Femur (tissue), 1 donor: ENCODE data around the gene NUAK1.
A peak's percentile ranks its signal among the peaks of the same experiment; 100 is the strongest.

Experiments
- DNase-seq: peaks from one replicate; pipeline ENCODE4 v3.0.0-alpha.2; 2017

NUAK1 gene

DNA sequence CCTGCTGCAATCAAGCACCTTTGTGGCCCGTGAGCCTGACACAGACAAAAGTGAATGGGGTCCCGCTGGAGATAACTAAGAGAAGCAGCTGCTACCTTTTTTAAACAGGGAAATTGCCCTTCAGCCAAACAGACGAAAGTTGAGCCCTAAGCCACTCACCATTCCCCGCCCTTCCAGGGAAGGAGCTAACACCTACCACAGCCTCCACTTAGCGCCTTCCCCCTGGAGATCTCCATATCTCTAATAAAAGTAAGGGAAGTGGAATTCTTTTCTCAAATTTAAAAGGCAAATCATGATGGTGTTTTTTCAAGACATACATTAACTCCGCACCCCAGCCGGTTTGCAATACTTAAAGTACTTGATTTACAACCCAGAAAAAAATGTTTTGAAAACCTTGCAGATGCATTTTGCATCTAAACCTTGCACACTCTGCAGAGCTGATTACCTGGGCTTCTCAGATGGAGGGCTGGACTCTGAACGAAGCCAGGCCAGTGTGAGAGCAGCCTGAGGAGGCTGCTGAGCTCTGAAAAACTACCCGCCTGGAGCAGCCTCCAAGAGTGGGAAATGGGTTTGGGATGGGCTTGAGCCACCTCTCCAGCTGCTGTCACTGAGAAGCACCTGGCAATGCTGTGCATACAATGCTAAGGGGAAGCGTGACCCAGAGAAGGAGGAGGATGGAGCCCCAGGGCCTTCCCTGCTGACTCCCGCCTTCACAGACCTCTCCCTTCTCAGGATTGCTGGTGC lies 10.0 kb downstream of the NUAK1 start:
- no peak for DNase-seq

DNA sequence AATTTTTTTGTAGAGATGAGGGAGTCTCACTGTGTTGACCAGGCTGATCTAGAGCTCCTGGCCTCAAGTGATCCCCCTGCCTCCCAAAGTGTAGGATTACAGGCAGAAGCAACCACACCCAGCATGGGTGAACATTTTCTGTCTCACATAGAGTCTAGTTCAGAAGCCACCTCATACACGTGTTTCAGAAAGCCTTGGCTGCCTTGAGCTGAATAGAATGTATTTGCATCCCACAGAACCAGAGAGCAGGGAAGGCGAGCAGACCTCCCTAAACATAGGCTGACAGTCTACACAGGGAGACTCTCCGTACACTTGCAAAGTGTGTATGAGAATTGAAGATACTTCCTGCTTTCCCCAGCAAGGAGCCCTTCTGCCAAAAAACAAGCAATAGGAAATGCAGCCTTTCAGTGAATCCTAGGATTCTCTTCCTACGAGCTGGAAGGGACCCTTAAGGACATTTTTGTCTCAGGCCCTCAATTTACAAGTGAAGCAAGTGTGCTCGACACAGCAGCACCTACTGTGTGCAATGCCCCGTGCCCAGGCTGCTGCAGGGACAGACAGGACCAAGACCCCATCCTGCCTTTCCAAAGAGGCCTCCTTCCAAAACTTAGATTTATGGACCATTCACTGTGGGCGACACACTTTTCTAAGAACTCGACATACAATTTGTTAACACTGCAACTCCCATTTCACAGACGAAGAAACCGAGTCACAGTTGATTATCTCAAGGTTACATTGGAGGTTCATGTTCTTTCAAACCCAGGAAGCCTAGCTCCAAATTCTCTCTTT lies 11.2 kb downstream of the NUAK1 start:
- DNase-seq = no peak

DNA sequence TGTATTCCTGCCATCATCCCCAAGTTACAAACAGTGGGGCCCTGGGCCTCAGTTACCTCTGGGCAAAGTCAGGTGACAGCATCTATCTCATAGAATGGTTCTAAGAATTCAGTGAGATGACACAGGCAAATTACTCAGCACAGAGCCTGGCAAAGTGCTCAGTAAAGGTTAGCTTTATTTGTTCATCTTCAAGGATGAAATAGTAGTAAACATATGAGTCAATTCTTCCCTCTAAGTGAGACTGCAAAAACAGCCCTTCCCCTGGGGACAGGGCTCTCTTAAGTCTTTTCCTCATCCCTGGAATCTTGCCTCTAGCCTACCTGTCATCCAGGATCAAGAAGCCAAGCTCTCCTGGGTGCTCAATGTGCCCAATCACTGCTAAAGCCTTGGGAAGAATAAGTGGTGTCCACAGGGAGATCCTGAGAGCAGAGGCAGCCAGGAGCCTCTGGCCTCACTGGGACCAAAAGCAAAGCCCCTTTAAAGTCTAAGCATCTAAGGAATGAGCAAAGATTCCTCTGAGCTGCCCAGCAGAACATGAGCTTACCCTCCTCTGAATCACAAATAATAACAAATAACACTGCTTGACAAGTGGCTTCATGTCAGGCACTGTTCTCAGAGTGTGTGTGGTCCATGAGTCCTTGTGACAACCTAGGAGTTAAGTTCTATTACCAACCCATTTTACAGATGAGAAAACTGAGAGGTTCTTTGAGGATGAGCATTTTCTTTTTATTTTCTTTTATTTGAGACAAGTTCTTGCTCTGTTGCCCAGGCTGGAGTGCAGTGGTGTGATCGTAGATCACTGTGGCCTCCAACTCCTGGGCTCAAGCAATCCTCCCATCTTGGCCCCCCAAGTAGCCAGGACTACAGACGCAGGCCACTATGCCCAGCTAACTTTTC lies 12.1 kb downstream of the NUAK1 start:
- DNase-seq = no peak

GRCh38 chr12:106125351-106126095 lies 13.2 kb downstream of the NUAK1 start:
- no peak for DNase-seq

DNA sequence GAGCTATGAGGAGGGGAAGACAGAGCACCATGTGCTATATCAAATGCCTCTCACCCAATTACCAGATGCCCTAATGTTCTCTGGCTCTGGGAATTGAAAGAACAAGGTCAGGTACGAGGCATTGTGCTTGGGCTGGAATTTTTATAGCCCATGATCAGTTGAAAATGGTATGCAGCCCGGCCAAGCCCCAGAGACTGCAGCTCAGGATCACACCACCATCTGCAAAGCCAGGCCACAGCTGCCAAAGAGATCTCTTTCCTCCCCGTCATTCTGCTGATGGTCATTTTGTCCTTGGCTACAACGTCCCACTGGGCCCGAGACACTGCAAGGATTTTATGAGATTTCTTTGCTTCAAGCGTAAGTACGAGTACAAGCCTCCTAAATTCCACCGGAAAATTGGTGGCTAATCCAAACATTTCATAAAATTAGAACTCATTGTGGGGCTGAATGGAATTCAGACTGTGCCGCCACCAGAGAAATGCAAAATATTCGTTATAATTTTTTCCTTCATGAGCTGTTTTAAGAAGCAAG lies 15.1 kb downstream of the NUAK1 start:
- DNase-seq = peak; percentile 71

DNA sequence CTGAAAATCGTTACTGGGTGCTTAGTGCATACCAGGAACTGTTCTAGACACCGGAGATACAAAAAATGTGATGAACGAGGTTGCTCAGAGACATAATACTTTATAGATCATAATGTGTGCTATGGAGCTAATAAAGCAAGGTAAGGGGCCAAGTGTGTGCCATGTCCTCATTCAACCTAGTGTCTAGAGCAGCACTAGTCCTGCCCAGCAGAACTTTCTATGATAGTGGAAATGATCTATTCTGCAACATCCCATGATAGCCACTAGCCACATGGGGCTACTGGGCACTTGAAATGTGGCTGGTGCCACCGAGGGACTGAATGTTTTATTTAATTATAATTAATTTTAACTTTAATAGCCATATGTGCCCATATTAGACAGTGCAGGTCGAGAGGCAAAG lies 15.6 kb downstream of the NUAK1 start:
- DNase-seq = no peak

- DNase-seq = no peak
These were observed 16.8 kb downstream of the NUAK1 start for GRCh38 chr12:106122004-106122403.

- DNase-seq = no peak
These were observed 18.1 kb downstream of the NUAK1 start for GRCh38 chr12:106120519-106121105.

GRCh38 chr12:106119301-106119700 lies 19.5 kb downstream of the NUAK1 start:
- DNase-seq = no peak

DNA sequence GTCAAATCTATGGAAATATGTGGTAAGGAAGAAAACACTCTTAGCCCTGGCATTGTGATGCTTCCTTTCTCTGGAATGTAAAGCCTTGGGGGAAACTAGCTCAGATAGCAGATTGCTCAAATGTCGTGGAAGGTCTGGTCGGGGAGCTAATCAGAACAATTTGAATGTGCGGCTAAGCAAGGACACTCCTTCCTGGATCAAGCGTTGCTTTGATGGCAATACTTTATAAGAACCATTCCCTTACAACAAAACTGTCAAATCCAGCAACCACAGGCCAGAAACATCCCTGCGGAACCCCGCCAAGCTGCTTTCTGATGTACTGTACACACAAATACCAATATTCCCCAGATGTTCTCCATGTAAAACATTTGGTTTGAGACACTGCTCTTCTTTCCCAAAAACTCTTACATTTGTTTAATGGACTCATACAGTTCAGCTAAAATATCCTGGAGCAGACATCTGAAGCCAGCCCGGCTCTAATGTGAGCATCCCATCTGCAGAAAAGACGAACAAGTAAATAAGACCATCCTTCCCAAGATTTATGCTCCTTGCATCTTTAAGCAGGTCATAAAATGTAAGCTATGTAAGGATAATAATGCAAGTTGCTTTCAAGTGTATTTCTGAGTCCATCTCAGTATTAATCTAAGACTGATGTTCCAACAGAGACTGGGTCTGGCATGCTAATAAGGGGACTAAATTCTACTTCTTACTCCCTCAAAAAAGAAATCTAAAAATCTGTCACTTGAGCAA lies 20.2 kb downstream of the NUAK1 start:
- DNase-seq = peak; percentile 72

DNA sequence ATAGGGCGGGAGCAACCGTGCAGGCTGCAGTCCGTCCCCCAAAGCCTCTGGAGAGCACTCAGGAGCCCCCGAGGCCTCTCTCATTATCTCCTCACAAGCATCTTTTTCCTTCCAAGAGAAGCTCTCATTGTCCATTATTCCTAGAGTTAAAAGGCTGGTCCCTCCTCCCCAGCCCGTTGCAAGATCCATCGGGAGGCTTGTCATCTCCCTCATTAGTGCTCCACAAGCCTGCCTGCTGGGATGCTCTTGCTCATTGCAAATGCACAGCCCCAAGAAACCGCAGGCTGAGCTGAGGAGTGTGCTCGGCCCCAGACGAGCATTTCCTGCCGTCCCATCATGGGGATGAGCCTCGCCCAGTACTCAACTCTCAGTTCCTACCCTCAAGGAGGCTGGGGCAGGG lies 23.3 kb downstream of the NUAK1 start:
- DNase-seq = no peak

DNA sequence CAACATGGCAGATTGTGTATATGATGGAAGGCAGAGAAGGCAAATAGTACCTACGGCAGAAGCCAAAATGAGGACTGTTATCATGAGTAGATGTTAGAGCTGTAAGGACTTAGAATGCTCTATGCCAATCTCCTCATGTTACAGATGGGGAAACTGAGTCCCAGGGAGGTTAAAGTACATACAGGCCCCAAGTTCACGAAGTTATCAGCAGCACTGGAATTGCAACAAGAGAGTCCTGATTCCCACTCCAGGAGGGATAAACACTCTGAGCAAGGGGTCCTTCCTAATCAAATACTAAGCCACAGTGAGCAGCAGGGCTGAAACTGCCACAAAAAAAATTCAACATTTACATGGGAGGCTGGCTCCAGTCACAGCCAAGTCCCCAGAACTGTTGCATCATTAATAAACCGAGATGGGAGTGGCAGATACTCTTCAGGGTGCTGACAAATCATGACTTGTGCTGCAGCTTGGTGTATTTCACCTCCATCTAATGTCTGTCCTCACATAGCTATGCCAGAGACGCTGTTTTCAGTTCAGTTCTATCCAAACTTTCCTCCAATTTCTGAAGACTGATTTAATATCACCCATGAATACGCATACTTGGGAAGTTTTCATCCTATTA lies 24.2 kb downstream of the NUAK1 start:
- no peak for DNase-seq

DNA sequence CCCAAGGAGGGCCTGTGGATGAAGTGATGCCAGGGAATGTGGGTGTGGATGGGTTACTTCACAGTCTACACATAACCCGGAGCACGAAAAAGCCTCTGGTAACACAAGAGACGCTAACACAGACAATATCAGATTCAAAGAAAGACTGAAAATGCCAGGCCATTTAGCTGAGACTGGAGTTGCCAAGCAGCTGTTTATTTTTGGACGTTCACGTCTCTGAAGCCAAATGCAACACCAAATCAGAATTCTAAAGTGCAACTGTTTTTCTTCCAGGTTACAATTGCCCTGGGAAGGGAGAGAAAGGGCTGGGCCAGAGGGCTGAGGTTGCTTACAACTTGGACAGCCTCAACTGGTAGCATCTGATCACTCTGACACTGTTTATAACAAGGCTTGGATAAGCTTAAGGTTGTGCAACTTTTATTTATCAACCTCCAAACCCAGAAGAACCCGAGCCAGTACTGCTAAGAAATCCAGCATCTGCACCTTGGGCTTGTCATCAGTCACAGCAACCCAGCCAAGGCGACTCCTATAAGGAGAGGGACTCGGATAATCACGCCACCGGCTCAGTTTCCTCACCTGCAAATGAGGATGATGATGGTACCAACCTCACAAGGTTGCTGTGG lies 24.8 kb downstream of the NUAK1 start:
- DNase-seq = no peak

DNA sequence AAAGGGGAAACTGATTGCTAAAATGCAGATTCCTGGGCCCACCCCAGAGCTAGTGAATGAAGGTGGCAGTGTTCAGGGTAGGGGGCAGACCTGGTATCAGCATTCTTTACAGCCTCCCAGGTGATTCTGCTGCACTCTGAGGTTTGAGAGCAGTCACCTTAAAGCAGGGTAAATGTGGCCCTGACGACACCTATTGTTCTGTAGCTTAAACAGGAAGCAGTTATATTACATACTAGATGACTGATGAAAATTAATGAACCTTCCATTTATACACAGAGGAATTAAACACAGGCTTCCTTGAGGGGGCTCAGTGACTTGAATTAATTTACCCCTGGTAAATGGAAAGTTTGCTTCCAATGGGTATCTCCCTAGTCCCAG lies 25.3 kb downstream of the NUAK1 start:
- no peak for DNase-seq

GRCh38 chr12:106113042-106113441 lies 25.7 kb downstream of the NUAK1 start:
- DNase-seq = no peak

- DNase-seq = no peak
These were observed 26.5 kb downstream of the NUAK1 start for GRCh38 chr12:106112145-106112821.

DNA sequence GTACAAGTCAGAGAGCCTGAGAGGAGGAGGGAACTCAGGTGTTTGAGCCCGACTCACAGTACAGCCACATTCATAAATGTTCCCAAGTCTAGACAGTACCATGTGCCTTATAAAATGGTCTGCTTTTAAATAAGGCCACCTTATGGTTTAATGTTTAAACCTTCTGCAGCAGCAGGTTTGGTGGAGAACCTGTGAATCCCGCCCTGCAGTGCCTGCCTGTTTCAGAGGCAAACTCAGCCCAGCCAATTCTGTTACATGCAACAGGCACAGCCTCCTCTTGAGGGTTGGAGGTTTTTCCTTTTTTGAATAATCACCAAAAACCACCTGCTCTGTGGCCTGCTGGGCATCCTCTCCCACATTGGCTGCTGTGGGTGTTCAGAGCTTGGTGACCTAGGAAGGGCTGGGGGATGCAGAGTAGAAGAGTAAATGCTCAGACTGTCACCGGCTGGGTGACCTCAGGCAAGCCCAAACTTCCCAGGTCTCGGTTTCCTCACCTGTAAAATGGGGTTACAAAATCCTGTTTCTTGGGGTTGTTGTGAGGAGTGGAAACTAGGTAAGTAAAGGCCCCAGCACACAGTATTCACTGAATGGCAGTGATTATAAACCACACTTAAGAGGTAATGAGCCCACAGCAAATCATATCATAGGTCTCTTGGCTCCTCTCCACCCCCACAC lies 28.0 kb downstream of the NUAK1 start:
- no peak for DNase-seq

- DNase-seq = no peak
These were observed 29.4 kb downstream of the NUAK1 start for GRCh38 chr12:106109168-106109910.
